ENCODE measurements around the gene MAGEA11.
"Not testable (repeated sequence)": the region's sequence is repeated elsewhere in the genome, so short reads cannot be mapped to it uniquely, and the experiment has no call there.

The MAGEA11 gene

DNA sequence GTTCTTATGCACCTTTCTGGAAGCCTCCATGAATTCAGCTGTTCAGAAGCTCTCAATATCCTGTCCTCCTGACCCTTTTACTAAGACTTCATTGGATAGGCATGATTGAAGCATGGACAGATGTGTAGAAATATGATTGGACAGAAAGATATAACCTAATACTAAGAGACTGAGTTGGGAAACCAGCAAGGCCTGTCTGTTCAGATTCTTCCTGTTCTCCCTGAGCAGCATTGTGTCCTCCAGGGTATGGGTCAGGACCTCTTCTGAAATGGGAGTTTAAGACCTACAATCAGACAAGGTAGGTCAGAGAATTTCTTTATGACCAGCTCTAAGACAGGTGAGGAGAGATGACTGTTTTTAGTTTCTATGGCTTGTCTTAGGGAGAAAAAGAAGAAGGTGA is 23.9 kb upstream of the MAGEA11 start:
- no peak overlapping the region for H3K4me3 ChIP-seq (ENCODE audit: low read depth, low read length)
- TF ChIP-seq, protein P1, sequence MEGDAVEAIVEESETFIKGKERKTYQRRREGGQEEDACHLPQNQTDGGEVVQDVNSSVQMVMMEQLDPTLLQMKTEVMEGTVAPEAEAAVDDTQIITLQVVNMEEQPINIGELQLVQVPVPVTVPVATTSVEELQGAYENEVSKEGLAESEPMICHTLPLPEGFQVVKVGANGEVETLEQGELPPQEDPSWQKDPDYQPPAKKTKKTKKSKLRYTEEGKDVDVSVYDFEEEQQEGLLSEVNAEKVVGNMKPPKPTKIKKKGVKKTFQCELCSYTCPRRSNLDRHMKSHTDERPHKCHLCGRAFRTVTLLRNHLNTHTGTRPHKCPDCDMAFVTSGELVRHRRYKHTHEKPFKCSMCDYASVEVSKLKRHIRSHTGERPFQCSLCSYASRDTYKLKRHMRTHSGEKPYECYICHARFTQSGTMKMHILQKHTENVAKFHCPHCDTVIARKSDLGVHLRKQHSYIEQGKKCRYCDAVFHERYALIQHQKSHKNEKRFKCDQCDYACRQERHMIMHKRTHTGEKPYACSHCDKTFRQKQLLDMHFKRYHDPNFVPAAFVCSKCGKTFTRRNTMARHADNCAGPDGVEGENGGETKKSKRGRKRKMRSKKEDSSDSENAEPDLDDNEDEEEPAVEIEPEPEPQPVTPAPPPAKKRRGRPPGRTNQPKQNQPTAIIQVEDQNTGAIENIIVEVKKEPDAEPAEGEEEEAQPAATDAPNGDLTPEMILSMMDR (IDR thresholded peaks at IDR 0.05; ENCODE audit: low read depth, low read length): no peak

DNA sequence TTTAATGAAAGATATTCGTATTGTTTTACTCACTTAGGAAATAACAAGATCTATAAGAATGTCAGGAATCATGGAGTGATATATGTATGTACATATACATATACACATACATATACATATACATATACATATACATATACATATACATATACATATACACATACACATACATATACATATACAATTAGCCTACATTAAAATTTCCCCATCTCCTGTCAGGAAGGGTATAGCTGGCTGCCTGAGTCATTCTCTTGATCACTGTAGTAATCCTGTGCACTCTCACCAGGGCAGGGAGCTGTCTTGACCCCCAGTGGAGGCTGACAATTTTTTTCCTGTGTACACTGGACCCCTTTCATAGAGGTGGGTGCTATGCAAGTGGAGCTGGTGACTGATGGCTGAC is 23.3 kb upstream of the MAGEA11 start:
- H3K4me3 ChIP-seq (ENCODE audit: low read depth, low read length): no peak overlapping the region
- TF ChIP-seq, protein P1 (IDR thresholded peaks at IDR 0.05; ENCODE audit: low read depth, low read length): no peak

DNA sequence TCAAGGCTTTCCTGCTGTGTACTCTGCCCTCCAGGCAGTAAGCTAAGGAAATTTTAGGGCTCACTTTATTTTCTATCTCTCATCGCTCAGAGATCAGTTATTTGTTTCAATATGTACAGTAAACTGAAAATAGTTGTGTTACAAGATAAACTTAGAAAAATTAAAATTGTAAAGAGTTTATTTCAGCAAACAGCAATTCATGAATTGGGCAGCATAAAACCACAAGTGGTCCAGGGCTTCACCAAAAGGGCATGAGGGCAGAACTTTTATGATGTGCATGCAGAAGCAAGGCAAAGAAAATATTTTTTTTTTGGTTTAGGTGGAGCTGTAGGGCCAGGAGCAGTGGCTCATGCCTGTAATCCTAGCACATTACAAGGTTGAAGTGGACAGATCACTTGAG is 20.1 kb upstream of the MAGEA11 start:
- TF ChIP-seq, protein P1 (IDR thresholded peaks at IDR 0.05; ENCODE audit: low read depth, low read length): no peak
- H3K4me3 ChIP-seq (ENCODE audit: low read depth, low read length): no peak overlapping the region

DNA sequence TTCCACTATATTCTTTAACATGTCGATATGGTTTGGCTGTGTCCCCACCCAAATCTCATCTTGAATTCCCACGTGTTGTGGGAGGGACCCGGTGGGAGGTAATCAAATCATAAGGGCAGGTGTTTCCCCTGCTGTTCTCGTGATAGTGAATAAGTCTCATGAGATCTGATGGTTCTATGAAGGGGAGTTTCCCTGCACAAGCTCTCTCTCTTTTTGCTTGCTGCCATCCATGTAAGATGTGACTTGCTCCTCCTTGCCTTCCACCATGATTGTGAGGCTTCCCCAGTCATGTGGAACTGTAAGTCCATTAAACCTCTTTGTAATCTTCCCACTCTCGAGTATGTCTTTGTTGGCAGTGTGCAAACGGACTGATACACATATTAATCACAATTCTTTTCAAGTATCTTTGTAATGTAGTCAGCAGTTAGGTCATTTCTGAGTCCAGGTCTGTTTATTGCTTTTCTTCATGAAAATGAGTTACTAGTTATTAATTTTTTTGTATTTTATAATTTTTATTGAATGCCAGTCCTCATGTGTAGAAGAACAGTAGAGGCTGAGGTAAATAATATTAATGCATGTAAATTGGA is 19.1 kb upstream of the MAGEA11 start:
- H3K4me3 ChIP-seq (ENCODE audit: low read depth, low read length): not testable (repeated sequence)

DNA sequence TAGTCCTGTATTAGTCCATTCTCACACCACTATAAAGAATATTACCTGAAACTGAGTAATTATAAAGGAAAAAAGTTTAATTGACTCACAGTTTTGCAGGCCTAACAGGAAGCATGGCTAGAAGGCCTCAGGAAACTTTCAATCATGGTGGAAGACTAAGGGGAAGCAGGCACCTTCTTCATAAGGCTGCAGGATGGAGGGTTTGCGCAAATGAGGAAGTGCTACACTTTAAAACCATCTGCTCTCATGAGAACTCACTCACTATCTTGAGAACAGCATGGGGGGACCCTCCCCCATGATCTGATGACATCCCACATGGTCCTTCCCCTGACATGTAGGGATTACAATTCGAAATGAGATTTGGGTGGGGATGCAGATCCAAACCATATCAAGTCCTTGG is 12.1 kb upstream of the MAGEA11 start:
- no peak overlapping the region for H3K4me3 ChIP-seq (ENCODE audit: low read depth, low read length)
- TF ChIP-seq, protein P1 (IDR thresholded peaks at IDR 0.05; ENCODE audit: low read depth, low read length): no peak

DNA sequence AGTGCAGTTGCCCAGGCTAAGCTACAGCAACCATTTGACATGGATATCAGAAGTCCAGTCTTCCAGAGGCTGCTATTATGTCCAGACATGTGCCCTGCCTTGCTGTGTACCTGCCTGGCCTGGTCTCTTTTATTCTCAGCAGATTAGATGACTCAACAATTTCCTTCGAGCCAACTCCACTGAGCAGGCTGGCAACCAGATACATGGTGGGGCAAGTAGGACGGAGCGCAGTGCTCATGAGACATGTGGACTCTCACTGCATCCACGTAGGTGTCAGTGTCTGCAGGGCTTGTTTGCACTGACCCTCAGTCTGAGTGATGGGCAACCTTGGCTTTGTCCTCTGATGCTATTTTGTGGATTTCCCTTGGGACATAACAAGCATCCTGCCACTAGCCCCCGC is 7.2 kb upstream of the MAGEA11 start:
- no peak overlapping the region for H3K4me3 ChIP-seq (ENCODE audit: low read depth, low read length)
- TF ChIP-seq, protein P1 (IDR thresholded peaks at IDR 0.05; ENCODE audit: low read depth, low read length): no peak

DNA sequence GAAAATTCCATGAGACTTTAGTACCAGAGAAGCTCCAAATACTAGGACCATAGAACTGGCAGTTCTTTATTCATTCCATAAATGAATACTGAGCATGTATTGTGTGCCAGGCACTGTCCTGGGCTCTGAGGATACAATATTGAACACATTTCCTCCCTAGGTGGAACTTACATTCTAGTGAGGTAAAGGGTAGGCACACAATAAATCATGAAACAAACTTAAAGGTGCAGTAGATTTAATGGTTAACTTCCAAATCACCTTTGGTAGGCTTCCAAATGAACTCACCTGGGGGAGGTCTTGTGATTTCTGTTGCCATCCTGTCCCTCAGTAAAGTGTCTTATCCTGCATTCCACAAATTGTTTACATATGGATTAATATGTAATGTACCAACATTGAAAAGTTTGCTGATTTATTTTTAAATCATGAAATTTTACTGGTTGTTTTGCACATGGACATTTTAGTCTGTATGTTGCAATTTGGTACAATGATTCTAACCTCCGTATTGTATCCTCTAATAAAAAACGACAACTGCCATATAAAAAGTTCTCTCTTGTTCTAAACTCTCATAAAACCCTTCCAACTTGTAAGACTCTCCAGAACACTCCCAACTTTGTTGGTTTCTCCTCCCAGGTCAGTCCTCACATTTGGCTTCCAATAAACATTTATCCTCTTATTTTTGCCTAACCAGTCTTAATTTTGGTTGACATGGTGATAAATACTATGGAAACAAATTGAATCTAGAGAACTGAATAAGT is 4.5 kb upstream of the MAGEA11 start:
- TF ChIP-seq, protein P1 (IDR thresholded peaks at IDR 0.05; ENCODE audit: low read depth, low read length): no peak
- H3K4me3 ChIP-seq (ENCODE audit: low read depth, low read length): no peak overlapping the region
